Natural killer cell (primary cell): ENCODE measurements around the gene MRPS18B. TPM values are rescaled to one million over a fixed set of nuclear protein-coding genes. Genes with fewer than 3 reads are reported as not detected.
"Not testable (repeated sequence)": the region's sequence is repeated elsewhere in the genome, so short reads cannot be mapped to it uniquely, and the experiment has no call there.

Experiments
- ATAC-seq, 3 donors: fragments of 150-1000 bp in 2 of 3; fragments of 200-7000 bp in 1 of 3; cut with Tn5 transposase; 1 replicate in 1 of 3; 2 replicates in 2 of 3; pipeline ENCODE4 v1.10.0; 2021; ENCODE audit warnings: mild to moderate bottlenecking in 2 of 3, moderate library complexity in 2 of 3
- DNase-seq, 2 donors: peaks; one replicate each; pipeline versions ENCODE4 v3.0.0 to v3.0.0-alpha.2; 2013 to 2021; ENCODE audit warnings: mixed read lengths in 1 of 2
- H3K27ac ChIP-seq: one replicate; pipeline ENCODE4 v1.5.1; 2013; ENCODE audit warnings: mild to moderate bottlenecking, low read length
- H3K27me3 ChIP-seq: one replicate; pipeline ENCODE4 v1.6.1; 2013; ENCODE audit warnings: low read length; ENCODE audit not compliant: control insufficient read depth, insufficient read depth
- H3K36me3 ChIP-seq: one replicate; pipeline ENCODE4 v1.6.1; 2013; ENCODE audit warnings: low read length; ENCODE audit not compliant: control insufficient read depth, insufficient read depth
- H3K4me1 ChIP-seq: one replicate; pipeline ENCODE4 v1.6.1; 2013; ENCODE audit warnings: low read length; ENCODE audit not compliant: control insufficient read depth, insufficient read depth
- H3K4me3 ChIP-seq: one replicate; pipeline ENCODE4 v1.5.1; 2013; ENCODE audit warnings: low read length
- H3K9me3 ChIP-seq: one replicate; pipeline ENCODE4 v1.6.1; 2013; ENCODE audit warnings: low read length; ENCODE audit not compliant: control insufficient read depth, insufficient read depth
- H3K27ac Mint-ChIP-seq, 2 donors: one replicate each; pipeline ENCODE4 v1.8.0; 2022; ENCODE audit warnings: mild to moderate bottlenecking in 2 of 2, mixed read lengths in 2 of 2, moderate library complexity in 1 of 2
- H3K27me3 Mint-ChIP-seq, 2 donors: one replicate each; pipeline ENCODE4 v1.8.0; 2022; ENCODE audit warnings: low read depth in 2 of 2, mixed read lengths in 2 of 2
- H3K36me3 Mint-ChIP-seq: one replicate; pipeline ENCODE4 v1.8.0; 2022; ENCODE audit warnings: mixed read lengths
- H3K4me1 Mint-ChIP-seq, 2 donors: one replicate each; pipeline ENCODE4 v1.8.0; 2022; ENCODE audit warnings: mixed read lengths in 2 of 2
- H3K4me3 Mint-ChIP-seq: one replicate; pipeline ENCODE4 v1.8.0; 2022; ENCODE audit warnings: mild to moderate bottlenecking, moderate library complexity, mixed read lengths
- H3K9me3 Mint-ChIP-seq, 2 donors: one replicate each; pipeline ENCODE4 v1.8.0; 2022; ENCODE audit warnings: mixed read lengths in 2 of 2
- CTCF ChIP-seq: fragments of 200-600 bp; IDR thresholded peaks from one replicate; pipeline ENCODE4 v1.8.0; 2022; ENCODE audit warnings: antibody characterized with exemption
- WGBS: methylation state at CpG from one replicate; pipeline ENCODE4 v1.1.7; 2013; ENCODE audit warnings: missing lambda C conversion rate; ENCODE audit not compliant: insufficient coverage; 5-methylcytosine and 5-hydroxymethylcytosine counted together
- intact Hi-C: fragments of 100-400 bp; cut with micrococcal nuclease; formaldehyde crosslinking; loops from one replicate; pipeline ENCODE4 v1.14.2; 2022
- total RNA-seq, 4 donors: library from RNA; stranded (reverse); fragments of 120-200 nt in 1 of 4; gene quantifications; one replicate each; pipeline versions ENCODE4 v1.2.3 to v1.2.4, GENCODE V29; 2013 to 2022

Gene MRPS18B
- total RNA-seq, 3 donors from 2014 or later (not counting 1 experiment from before 2014, with no cell fraction given): 14.2 to 19.9 (median 16.6) TPM

- H3K27me3 ChIP-seq, H3K27ac ChIP-seq, H3K9me3 ChIP-seq, H3K36me3 Mint-ChIP-seq, H3K27me3 Mint-ChIP-seq, H3K4me3 ChIP-seq, H3K9me3 Mint-ChIP-seq, H3K4me3 Mint-ChIP-seq: not testable (repeated sequence)
- TF ChIP-seq CTCF: peak; percentile 82
- WGBS: 77% methylated on average over 14 of the region's 15 CpGs
- H3K36me3 ChIP-seq: peaks cover 39% of the 10 kb centered on the region
- Mint-ChIP-seq H3K4me1 (peaks cover 24 to 28% of the 10 kb centered on the region in 2 donors), H3K27ac (peak overlapping the region; percentile 66 to 81)
- peaks cover 33% of the 10 kb centered on the region for H3K4me1 ChIP-seq
- ATAC-seq (peak; percentile 78 to 93 (median 85)), DNase-seq (peak; percentile 74 to 89)
- intact Hi-C loops: loop anchor here (1.0 kb wide), 2 partner anchors 56 to 114 kb away; no protein-coding TSS in a partner anchor
These were observed 20.1 kb upstream of the MRPS18B start for GRCh38 chr6:30597315-30598144.

- Mint-ChIP-seq H3K9me3 (no peaks in the 10 kb centered on the region), H3K27me3 (no peaks in the 10 kb centered on the region), H3K4me3 (no peak overlapping the region), H3K27ac (no peak overlapping the region), H3K4me1 (peaks cover 36 to 37% of the 10 kb centered on the region in 2 donors), H3K36me3 (peaks cover 15% of the 10 kb centered on the region)
- Histone ChIP-seq H3K4me3 (no peak overlapping the region), H3K27me3 (no peaks in the 10 kb centered on the region), H3K9me3 (no peaks in the 10 kb centered on the region), H3K36me3 (peaks cover 50% of the 10 kb centered on the region), H3K4me1 (peaks cover 33% of the 10 kb centered on the region), H3K27ac (no peak overlapping the region)
- 87% methylated on average over 12 of the region's 12 CpGs for WGBS
- DNase-seq (no peak), ATAC-seq (no peak)
- intact Hi-C loops: no loop called here
- TF ChIP-seq CTCF: no peak
These were observed 18.6 kb upstream of the MRPS18B start for GRCh38 chr6:30598912-30599624.

GRCh38 chr6:30599625-30600324, 17.9 kb upstream of the MRPS18B start:
- peak overlapping the region; percentile 70 to 73 for H3K27ac Mint-ChIP-seq
- no peak for TF ChIP-seq CTCF
- peaks cover 37 to 40% of the 10 kb centered on the region in 2 donors for H3K4me1 Mint-ChIP-seq
- H3K4me1 ChIP-seq: peaks cover 33% of the 10 kb centered on the region
- no peak for DNase-seq
- H3K4me3 ChIP-seq: no peak overlapping the region
- peaks cover 21% of the 10 kb centered on the region for H3K36me3 Mint-ChIP-seq
- no peak overlapping the region for H3K27ac ChIP-seq
- H3K4me3 Mint-ChIP-seq: no peak overlapping the region
- no peaks in the 10 kb centered on the region for H3K9me3 ChIP-seq
- WGBS: 94% methylated on average over 13 of the region's 13 CpGs
- H3K27me3 ChIP-seq: no peaks in the 10 kb centered on the region
- intact Hi-C loops: no loop called here
- H3K36me3 ChIP-seq: peaks cover 50% of the 10 kb centered on the region
- no peaks in the 10 kb centered on the region for H3K9me3 Mint-ChIP-seq
- no peaks in the 10 kb centered on the region for H3K27me3 Mint-ChIP-seq
- no peak for ATAC-seq
